Neural crest cell (in vitro differentiated cells): Measurements from ENCODE around the gene UNCX. TPM values are rescaled to one million over a fixed set of nuclear protein-coding genes. Genes with fewer than 3 reads are reported as not detected.

ENCODE experiments used
- DNase-seq: peaks from one replicate; pipeline ENCODE4 v3.0.0; 2021; ENCODE audit warnings: low read depth, mixed read lengths, low spot score
- H3K27ac Mint-ChIP-seq: one replicate; pipeline ENCODE4 v1.8.0; 2021; ENCODE audit warnings: mild to moderate bottlenecking, mixed read lengths; ENCODE audit not compliant: unreplicated experiment
- H3K27me3 Mint-ChIP-seq: 2 replicates; pipeline ENCODE4 v1.8.0; 2021; ENCODE audit warnings: low read depth, mild to moderate bottlenecking, mixed read lengths
- H3K36me3 Mint-ChIP-seq: 2 replicates; pipeline ENCODE4 v1.8.0; 2021; ENCODE audit warnings: low read depth, mild to moderate bottlenecking, mixed read lengths
- H3K4me1 Mint-ChIP-seq: 2 replicates; pipeline ENCODE4 v1.8.0; 2021; ENCODE audit warnings: mixed read lengths
- H3K4me3 Mint-ChIP-seq: one replicate; pipeline ENCODE4 v1.8.0; 2021; ENCODE audit warnings: mild to moderate bottlenecking, mixed read lengths
- H3K9me3 Mint-ChIP-seq: 2 replicates; pipeline ENCODE4 v1.8.0; 2021; ENCODE audit warnings: mixed read lengths
- total RNA-seq: library from RNA; stranded (reverse); gene quantifications from 2 replicates; pipeline ENCODE4 v1.2.1, GENCODE V29; 2021
- TF ChIP-seq, protein P1 (sequence below): fragments of 200-600 bp; sonication (generic); conservative IDR thresholded peaks from 2 replicates; pipeline ENCODE4 v1.5.0; 2021; ENCODE audit warnings: antibody characterized with exemption, mild to moderate bottlenecking

Gene UNCX
- total RNA-seq, 1 donor from 2014 or later, result 2.4 TPM

DNA sequence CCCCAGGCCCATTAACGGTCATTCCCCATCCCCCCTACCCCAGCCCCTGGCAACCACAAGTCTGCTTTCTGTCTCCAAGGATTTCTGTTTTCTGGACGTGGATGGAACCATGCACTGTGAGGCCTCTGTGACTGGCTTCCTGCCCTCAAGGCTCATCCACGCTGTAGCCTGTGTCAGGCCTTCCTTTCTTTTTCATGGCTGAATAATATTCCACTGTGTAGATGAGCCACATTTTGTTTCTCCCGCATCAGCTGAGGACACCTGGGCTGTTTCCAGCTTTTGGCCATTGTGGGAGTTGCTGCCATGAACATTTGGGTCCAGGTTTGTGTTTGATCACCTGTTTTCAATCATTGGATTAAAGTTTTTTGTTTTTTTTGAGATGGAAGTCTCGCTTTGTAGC, 50.0 kb downstream of the UNCX start:
- Mint-ChIP-seq H3K27me3 (peaks cover 39% of the 10 kb centered on the region), H3K9me3 (peaks cover 4% of the 10 kb centered on the region), H3K4me3 (no peak overlapping the region), H3K4me1 (no peaks in the 10 kb centered on the region), H3K36me3 (no peaks in the 10 kb centered on the region), H3K27ac (no peak overlapping the region)
- DNase-seq, result no peak
- TF ChIP-seq, protein P1, sequence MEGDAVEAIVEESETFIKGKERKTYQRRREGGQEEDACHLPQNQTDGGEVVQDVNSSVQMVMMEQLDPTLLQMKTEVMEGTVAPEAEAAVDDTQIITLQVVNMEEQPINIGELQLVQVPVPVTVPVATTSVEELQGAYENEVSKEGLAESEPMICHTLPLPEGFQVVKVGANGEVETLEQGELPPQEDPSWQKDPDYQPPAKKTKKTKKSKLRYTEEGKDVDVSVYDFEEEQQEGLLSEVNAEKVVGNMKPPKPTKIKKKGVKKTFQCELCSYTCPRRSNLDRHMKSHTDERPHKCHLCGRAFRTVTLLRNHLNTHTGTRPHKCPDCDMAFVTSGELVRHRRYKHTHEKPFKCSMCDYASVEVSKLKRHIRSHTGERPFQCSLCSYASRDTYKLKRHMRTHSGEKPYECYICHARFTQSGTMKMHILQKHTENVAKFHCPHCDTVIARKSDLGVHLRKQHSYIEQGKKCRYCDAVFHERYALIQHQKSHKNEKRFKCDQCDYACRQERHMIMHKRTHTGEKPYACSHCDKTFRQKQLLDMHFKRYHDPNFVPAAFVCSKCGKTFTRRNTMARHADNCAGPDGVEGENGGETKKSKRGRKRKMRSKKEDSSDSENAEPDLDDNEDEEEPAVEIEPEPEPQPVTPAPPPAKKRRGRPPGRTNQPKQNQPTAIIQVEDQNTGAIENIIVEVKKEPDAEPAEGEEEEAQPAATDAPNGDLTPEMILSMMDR, result no peak

DNA sequence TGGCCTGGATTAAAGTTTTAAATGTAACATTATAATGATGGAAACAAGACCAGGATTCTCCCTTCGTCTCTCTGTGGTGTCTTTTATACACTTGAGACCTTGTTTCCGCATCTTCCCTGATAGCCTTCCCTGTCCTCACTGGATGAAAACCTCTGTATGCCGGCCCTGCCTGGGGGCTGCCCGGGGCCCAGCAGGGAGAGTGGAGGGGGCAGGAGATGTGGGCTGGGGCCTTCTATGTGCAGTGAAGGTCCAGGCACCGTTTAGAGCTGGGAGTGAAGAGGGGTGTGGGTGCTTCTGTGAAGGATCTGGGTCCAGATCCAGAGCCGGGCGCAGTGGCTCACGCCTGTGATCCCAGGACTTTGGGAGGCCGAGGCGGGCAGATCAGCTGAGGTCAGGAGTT, 50.7 kb downstream of the UNCX start:
- H3K4me1 Mint-ChIP-seq, result no peaks in the 10 kb centered on the region
- TF ChIP-seq, protein P1, result no peak
- peaks cover 4% of the 10 kb centered on the region for H3K9me3 Mint-ChIP-seq
- DNase-seq, result no peak
- no peak overlapping the region for H3K4me3 Mint-ChIP-seq
- H3K27ac Mint-ChIP-seq, result no peak overlapping the region
- no peaks in the 10 kb centered on the region for H3K36me3 Mint-ChIP-seq
- peaks cover 35% of the 10 kb centered on the region for H3K27me3 Mint-ChIP-seq

DNA sequence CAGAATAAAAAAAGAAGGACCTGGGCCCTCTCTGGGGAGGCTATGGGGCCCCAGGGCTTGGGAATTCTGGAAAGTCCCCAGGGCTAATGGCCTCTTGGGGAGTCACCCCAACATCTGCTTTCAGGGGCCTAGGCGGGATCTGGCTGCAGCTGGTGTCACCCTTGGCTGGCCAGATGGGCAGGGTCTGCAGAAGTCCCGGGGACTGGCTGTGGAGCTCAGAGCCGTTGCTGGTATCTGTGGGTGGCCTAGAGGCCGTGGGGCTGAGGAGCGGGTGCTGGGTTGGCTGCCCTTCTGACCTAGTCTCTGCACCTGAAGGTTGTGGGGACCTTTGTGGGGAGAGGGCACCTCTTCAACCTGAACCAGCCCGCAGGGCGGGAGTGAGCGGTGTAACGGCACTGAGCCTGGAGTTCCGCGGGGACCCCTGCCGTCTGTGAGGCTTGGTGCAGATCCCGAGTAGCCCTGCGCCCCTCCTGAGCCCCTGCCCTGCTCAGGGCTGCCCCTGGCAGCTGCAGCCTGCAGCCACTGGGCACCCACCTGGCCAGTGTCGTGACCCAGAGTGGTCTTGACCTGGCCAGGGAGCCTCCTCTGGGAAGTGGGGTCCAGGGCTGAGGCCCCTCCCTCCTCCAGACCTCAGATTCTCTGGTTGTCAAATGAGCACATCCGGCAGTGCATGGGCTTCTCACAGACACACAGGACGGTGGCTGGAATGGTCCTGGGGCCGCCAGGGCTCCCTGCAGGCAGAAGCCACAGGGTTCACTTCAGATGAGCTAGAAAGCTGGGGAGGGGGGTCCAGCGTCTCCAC, 51.5 kb downstream of the UNCX start:
- Mint-ChIP-seq H3K4me1 (no peaks in the 10 kb centered on the region), H3K27ac (no peak overlapping the region), H3K27me3 (peaks cover 28% of the 10 kb centered on the region), H3K9me3 (no peaks in the 10 kb centered on the region), H3K4me3 (no peak overlapping the region), H3K36me3 (no peaks in the 10 kb centered on the region)
- DNase-seq, result no peak
- TF ChIP-seq, protein P1, result no peak

DNA sequence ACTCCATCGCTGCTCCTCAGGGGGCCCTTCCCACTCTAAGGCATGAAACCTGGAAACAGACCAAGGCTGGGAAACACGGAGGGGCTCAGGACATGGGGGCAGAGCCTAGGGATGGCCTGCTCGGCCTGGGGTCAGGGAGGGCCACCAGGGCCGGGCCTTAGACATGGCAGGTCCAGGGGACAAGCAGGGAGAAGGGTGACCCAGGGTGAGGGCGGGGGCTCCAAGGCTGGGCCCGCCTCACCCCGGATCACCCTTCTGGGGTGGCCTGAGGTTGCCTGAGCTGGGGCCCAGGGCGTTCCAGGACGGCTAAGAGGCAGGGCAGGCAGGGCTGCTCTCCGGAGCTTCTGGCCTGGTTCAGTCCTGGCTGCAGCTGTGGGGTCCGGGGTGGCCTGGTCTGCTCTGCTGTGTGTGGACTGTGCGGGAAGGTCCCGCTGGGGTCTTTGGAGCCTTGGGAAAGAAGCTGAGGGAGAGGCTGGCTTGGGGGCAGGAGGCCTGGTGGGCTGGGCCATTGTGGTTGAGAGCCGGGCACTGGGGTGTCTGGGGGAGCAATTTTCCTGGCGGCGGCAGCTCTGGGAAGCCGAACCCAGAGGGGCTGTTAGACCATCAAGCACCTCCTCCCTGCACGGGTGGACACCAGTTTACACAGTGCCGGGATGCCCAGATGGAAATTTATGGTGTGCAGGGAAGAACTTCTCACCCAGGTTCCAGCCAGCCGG, 52.2 kb downstream of the UNCX start:
- DNase-seq, result no peak
- no peak overlapping the region for H3K27ac Mint-ChIP-seq
- H3K4me1 Mint-ChIP-seq, result peaks cover 4% of the 10 kb centered on the region

DNA sequence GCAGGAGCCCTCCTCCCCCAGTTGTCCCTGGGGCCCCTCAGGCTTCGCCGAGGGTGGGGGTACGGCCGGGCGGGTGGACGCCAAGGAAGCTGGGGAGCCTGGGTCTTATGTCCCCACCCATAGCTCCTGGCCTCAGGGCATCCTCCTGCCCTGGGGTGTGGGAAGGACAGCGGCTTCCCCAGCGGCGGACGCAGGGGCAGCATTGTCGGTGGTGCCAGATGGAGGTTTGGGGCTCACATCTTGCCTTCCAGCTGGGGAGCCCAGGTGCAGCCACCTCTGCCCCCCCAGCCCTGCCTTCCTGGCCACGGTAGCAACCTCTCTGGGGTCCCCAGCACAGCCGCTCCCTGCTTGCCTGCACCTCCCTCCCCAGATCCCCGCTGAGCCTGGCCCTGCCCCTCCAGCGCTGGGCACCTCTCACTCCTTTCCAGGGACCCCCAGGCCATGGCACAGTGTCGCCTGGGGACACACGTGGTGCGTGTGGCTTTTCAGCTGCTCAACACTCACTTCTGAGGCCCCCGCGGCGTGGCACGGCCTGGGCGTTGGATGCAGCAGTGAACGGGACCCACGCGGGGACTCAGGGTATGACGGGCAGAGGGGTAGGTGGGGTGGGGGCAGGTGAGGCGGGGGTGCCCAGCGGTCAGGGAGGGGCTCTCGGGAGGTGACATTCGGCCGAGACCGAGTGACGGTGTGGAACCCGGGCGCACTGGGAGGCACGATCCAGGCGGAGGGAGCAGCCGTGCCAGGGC, 53.1 kb downstream of the UNCX start:
- Mint-ChIP-seq H3K36me3 (no peaks in the 10 kb centered on the region), H3K27ac (no peak overlapping the region), H3K27me3 (peaks cover 33% of the 10 kb centered on the region), H3K4me3 (no peak overlapping the region), H3K4me1 (peaks cover 9% of the 10 kb centered on the region), H3K9me3 (no peaks in the 10 kb centered on the region)
- DNase-seq, result no peak
- TF ChIP-seq, protein P1, result no peak

More for the DNA sequence above, 52.2 kb downstream of the UNCX start:
- TF ChIP-seq, protein P1, result no peak
- H3K4me3 Mint-ChIP-seq, result no peak overlapping the region
- H3K36me3 Mint-ChIP-seq, result no peaks in the 10 kb centered on the region
- peaks cover 30% of the 10 kb centered on the region for H3K27me3 Mint-ChIP-seq
- no peaks in the 10 kb centered on the region for H3K9me3 Mint-ChIP-seq
